Stomach smooth muscle (tissue), 2 donors: ENCODE results near the gene TRAIP.

ENCODE experiments used
- H3K27ac ChIP-seq: one replicate; pipeline ENCODE4 v1.7.0; 2013; ENCODE audit warnings: mild to moderate bottlenecking, low read length, inconsistent platforms
- H3K27me3 ChIP-seq, 2 donors: one replicate each; pipeline ENCODE4 v1.7.0; 2013; ENCODE audit warnings: low read length in 2 of 2; ENCODE audit not compliant: insufficient read depth in 2 of 2, control insufficient read depth in 1 of 2
- H3K36me3 ChIP-seq, 2 donors: one replicate each; pipeline ENCODE4 v1.7.0; 2013; ENCODE audit warnings: low read length in 2 of 2; ENCODE audit not compliant: control insufficient read depth in 2 of 2, insufficient read depth in 2 of 2
- H3K4me1 ChIP-seq: one replicate; pipeline ENCODE4 v1.7.0; 2013; ENCODE audit warnings: low read length; ENCODE audit not compliant: control insufficient read depth, insufficient read depth
- H3K4me3 ChIP-seq, 2 donors: one replicate each; pipeline ENCODE4 v1.7.0; 2013; ENCODE audit warnings: low read length in 2 of 2
- H3K9ac ChIP-seq, 2 donors: one replicate each; pipeline ENCODE4 v1.7.0; 2013; ENCODE audit warnings: low read length in 2 of 2, mild to moderate bottlenecking in 1 of 2
- H3K9me3 ChIP-seq, 2 donors: one replicate each; pipeline ENCODE4 v1.7.0; 2013; ENCODE audit warnings: low read length in 2 of 2; ENCODE audit not compliant: control insufficient read depth in 2 of 2
- donor health status: healthy.
- donor health status: Pancreatic carcinoma.

The TRAIP gene

GRCh38 chr3:49872801-49873281 is 16.5 kb upstream of the TRAIP start:
- H3K4me1 ChIP-seq = peaks cover 10% of the 10 kb centered on the region

DNA sequence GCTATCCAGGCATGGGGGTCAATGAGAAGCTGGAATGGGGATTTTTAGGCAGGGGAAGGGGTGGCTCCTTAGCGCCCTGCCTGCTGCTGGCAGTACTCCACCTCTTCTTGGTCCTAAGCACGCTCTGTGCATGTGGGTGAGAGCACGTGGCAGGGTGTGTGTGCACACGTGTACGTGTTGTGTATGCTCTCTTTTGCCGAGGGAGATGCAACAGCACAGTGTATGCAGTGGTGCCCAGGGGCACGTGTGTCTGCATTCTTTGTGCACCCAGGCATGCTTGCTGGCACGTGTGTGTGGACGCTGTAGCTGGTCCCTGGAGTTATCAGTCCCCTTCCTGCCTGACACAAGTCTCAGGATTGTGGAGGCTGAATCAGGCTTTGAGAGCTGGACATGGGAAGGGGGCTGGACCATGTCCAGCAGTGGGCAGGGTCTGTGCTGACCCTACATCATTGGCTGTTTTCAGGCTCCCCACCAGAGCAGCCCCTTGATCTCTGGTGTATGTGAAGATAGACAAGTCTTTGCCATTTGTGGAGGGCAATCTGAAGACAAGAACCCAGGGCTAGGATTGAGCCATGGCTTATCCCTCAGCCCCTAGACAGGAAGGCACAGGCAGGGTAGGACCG is 15.3 kb upstream of the TRAIP start:
- no peak overlapping the region for H3K9ac ChIP-seq
- H3K36me3 ChIP-seq = no peaks in the 10 kb centered on the region
- H3K4me1 ChIP-seq = peaks cover 10% of the 10 kb centered on the region
- no peak overlapping the region for H3K27ac ChIP-seq
- H3K9me3 ChIP-seq = no peaks in the 10 kb centered on the region
- H3K27me3 ChIP-seq = peaks cover 32 to 40% of the 10 kb centered on the region in 2 donors
- H3K4me3 ChIP-seq = no peak overlapping the region

More at GRCh38 chr3:49872801-49873281, 16.5 kb upstream of the TRAIP start:
- Histone ChIP-seq H3K4me3 (no peak overlapping the region), H3K9ac (no peak overlapping the region), H3K27me3 (peaks cover 30 to 39% of the 10 kb centered on the region in 2 donors), H3K36me3 (no peaks in the 10 kb centered on the region), H3K9me3 (no peaks in the 10 kb centered on the region), H3K27ac (no peak overlapping the region)

GRCh38 chr3:49869525-49870126 is 13.3 kb upstream of the TRAIP start, which contains the start of gene CAMKV:
TSS of gene CAMKV (minus strand) at chr3:49869906. CDS start at chr3:49862388, 7,518 bp downstream.
- Histone ChIP-seq H3K4me1 (peaks cover 10% of the 10 kb centered on the region), H3K9ac (no peak within 1 kb of the TSS), H3K27me3 (peaks cover 36 to 40% of the 10 kb centered on the region in 2 donors), H3K9me3 (no peaks in the 10 kb centered on the region), H3K4me3 (peak within 1 kb of the TSS; percentile 12 to 54), H3K36me3 (no peaks in the 10 kb centered on the region), H3K27ac (no peak within 1 kb of the TSS)

DNA sequence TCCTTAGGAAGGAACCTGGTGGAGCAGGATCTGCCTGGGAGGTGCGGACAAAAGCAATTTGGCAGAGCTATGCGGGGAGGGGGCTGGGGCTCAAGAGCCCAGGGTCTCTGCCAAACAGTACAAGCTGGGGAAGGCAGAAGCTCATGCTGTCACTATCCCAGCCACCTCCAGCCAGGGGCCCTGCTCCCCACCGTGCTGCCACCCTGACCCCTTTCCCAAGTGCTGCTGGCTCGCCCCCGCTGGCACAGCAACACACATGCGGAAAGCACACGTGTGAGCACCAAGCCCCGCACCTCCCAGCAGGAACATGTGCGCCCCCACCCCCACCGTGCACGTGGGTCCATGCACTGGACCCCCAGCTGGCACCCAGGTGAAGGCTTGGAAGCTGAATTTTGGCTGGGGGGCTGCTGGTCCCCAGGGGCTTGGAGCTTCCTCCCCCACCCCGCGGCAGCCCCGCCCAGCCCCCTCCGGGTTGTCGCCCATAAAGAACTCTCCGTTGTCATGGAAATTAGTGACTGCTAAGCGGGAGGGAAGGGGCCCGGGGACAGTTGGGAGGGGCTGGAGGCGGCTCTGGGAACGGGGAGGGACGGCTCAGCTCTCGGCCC is 12.6 kb upstream of the TRAIP start:
- H3K27me3 ChIP-seq = peaks cover 39 to 40% of the 10 kb centered on the region in 2 donors
- H3K4me3 ChIP-seq = peak overlapping the region in 1 of 2 donors; percentile 54
- no peaks in the 10 kb centered on the region for H3K36me3 ChIP-seq
- no peak overlapping the region for H3K27ac ChIP-seq
- no peaks in the 10 kb centered on the region for H3K9me3 ChIP-seq
- no peak overlapping the region for H3K9ac ChIP-seq
- H3K4me1 ChIP-seq = peaks cover 10% of the 10 kb centered on the region

DNA sequence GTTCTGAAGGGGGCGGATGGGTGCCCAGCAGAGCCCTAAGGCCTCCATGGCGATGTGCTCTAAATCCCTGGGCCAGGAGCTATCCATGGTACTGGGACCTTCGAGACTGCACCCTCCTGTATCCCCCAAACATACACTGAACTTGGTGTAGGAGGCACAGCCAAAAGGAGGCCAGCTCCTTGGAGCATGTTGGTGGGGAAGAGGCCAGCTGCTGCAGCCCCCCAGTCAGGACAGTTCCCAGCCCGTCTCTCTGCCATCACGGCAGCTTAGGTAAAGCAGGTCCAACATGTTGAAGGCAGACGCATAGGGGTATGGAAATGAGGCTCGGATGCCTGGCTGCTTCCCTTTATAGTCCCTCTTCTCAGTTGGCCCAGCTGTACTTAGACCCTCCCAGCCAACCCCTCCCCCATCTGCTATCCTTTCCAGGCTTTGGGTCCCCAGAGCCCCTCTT is 11.5 kb upstream of the TRAIP start:
- no peaks in the 10 kb centered on the region for H3K36me3 ChIP-seq
- no peak overlapping the region for H3K4me3 ChIP-seq
- H3K9me3 ChIP-seq = no peaks in the 10 kb centered on the region
- H3K9ac ChIP-seq = no peak overlapping the region
- no peak overlapping the region for H3K27ac ChIP-seq
- H3K4me1 ChIP-seq = peaks cover 10% of the 10 kb centered on the region
- H3K27me3 ChIP-seq = peaks cover 41 to 42% of the 10 kb centered on the region in 2 donors

- no peaks in the 10 kb centered on the region for H3K9me3 ChIP-seq
- no peaks in the 10 kb centered on the region for H3K36me3 ChIP-seq
- H3K4me1 ChIP-seq = peaks cover 10% of the 10 kb centered on the region
- no peak overlapping the region for H3K27ac ChIP-seq
- peaks cover 41 to 42% of the 10 kb centered on the region in 2 donors for H3K27me3 ChIP-seq
- H3K4me3 ChIP-seq = no peak overlapping the region
- no peak overlapping the region for H3K9ac ChIP-seq
Observed at GRCh38 chr3:49867400-49867799, 11.0 kb upstream of the TRAIP start.

DNA sequence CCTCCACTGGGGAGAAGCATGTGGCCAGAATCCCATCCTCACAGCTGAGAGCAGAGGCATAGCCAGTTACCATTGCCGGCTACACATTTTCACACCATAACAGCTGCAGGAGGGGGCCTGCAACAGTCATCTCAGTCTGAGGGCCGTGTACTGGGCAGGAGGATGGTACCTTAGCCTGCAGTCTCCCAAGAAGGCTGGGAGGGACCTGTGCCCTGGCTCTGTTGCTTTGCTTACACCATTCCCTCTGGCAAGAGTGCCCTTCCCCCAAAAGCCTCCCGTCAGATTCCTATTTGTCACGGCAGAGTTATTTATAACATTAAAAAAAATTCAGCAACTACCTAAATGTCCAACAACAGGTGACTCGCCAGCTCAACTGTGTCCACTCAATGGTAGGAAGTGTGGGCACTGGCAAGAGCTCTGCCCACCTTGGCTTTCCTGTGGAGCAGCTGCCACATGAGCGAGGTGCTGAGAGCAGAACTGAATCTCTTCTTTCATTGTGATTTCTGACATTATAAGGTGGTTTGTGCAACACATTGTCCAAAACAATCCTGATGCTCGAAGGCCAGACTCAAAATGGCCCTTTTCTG is 8.9 kb upstream of the TRAIP start:
- Histone ChIP-seq H3K36me3 (no peaks in the 10 kb centered on the region), H3K4me1 (peaks cover 10% of the 10 kb centered on the region), H3K4me3 (no peak overlapping the region), H3K9ac (no peak overlapping the region), H3K27me3 (peaks cover 26 to 30% of the 10 kb centered on the region in 2 donors), H3K27ac (no peak overlapping the region), H3K9me3 (no peaks in the 10 kb centered on the region)

DNA sequence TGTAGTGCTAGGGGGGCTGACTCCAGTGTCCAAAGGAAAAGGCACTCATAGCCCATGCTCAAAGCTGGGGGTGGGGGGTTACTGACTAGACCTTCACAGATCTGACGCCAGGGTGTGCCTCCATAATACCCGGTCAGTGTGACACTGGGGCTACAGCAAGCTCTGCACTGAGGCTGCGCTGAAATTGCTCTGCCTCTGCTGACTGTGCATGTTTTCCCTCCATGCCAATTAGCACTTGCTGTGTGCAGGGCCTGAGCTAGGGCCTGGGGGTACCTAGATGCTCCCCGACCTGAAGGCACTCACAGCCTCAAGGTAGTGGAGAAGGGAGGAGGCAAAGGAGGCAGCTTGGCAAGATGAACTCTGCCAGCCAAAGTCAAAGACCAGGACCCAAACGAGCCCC is 8.1 kb upstream of the TRAIP start:
- Histone ChIP-seq H3K36me3 (no peaks in the 10 kb centered on the region), H3K4me3 (no peak overlapping the region), H3K27ac (no peak overlapping the region), H3K9me3 (no peaks in the 10 kb centered on the region), H3K4me1 (peaks cover 4% of the 10 kb centered on the region), H3K9ac (no peak overlapping the region), H3K27me3 (peaks cover 20 to 25% of the 10 kb centered on the region in 2 donors)

DNA sequence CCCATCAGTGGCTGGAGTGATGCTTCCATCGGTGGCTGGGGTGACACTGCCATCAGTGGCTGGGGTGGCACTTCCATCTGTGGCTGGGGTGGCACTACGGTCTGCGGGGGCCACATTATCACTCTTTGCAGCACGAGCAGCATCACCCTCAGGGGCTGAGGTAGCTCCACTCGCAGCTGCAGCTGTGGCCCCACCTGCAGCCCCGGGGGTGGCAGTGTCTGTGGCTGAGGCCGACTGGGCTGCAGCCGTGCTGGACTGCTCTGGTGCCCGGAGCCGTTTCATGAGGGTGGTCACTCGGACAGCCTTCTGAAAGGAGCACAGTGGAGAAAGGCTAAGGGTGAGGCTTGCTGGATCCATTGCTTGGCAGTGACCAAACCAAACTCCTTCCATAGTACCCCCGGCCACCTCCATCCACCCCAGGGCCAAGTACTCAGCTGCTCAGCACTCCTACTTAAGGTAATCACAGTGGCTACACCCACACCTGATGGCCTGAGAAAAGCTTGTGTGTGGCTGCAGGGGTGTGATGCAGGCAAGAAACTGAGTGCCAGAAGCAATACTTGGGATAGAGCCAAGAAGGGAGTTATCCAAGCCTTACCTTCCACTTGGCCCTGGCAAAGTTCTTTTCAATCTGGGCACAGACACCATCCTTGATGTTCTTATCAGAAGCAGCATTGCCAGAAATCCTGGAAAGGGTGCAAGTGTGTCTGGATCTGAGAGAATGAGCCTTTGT is 3.4 kb upstream of the TRAIP start:
- no peak overlapping the region for H3K27ac ChIP-seq
- no peaks in the 10 kb centered on the region for H3K36me3 ChIP-seq
- H3K9ac ChIP-seq = no peak overlapping the region
- peaks cover 15% of the 10 kb centered on the region for H3K4me1 ChIP-seq
- H3K9me3 ChIP-seq = no peaks in the 10 kb centered on the region
- no peak overlapping the region for H3K4me3 ChIP-seq
- peaks cover 2 to 6% of the 10 kb centered on the region in 2 donors for H3K27me3 ChIP-seq

GRCh38 chr3:49855662-49856061 is 702 bp downstream of the TRAIP start:
- H3K27ac ChIP-seq = no peak overlapping the region
- no peaks in the 10 kb centered on the region for H3K27me3 ChIP-seq
- H3K9ac ChIP-seq = no peak overlapping the region
- no peaks in the 10 kb centered on the region for H3K9me3 ChIP-seq
- peak overlapping the region; percentile 54 to 84 for H3K4me3 ChIP-seq
- H3K4me1 ChIP-seq = peaks cover 15% of the 10 kb centered on the region
- H3K36me3 ChIP-seq = no peaks in the 10 kb centered on the region
